Measurements from ENCODE around the gene NPAS3.

DNA sequence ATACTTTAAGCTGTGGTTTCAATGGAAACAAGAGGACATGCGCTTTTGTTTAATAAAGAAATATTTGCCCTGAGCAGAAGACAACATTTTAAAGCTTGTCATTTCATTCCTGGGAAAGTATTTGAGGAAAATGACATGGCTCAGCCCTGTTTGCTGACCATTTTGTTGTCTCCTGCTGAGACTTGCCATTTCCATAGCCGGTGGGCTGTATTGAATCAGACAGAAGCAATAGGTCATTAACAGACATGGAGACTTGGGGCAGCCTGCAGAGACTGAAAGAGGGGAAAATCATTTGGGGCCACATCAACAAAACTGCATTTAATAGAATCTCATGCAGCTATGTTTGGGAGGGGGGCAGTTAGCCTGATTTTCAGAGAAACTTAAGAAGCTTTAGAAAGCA lies 443.0 kb downstream of the NPAS3 start:
- TF ChIP-seq, protein P1, sequence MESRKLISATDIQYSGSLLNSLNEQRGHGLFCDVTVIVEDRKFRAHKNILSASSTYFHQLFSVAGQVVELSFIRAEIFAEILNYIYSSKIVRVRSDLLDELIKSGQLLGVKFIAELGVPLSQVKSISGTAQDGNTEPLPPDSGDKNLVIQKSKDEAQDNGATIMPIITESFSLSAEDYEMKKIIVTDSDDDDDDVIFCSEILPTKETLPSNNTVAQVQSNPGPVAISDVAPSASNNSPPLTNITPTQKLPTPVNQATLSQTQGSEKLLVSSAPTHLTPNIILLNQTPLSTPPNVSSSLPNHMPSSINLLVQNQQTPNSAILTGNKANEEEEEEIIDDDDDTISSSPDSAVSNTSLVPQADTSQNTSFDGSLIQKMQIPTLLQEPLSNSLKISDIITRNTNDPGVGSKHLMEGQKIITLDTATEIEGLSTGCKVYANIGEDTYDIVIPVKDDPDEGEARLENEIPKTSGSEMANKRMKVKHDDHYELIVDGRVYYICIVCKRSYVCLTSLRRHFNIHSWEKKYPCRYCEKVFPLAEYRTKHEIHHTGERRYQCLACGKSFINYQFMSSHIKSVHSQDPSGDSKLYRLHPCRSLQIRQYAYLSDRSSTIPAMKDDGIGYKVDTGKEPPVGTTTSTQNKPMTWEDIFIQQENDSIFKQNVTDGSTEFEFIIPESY (IDR thresholded peaks at IDR 0.05) = no peak
- no peak for TF ChIP-seq HNF4A (conservative IDR thresholded peaks at IDR 0.05)
- no peak for TF ChIP-seq CTCF (IDR thresholded peaks at IDR 0.05; ENCODE audit: low read depth, low read length, missing input control)
- TF ChIP-seq SP1 (IDR thresholded peaks at IDR 0.05) = no peak
- no peak for TF ChIP-seq RAD21 (IDR thresholded peaks at IDR 0.05)
- TF ChIP-seq, protein P2, sequence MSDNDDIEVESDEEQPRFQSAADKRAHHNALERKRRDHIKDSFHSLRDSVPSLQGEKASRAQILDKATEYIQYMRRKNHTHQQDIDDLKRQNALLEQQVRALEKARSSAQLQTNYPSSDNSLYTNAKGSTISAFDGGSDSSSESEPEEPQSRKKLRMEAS (IDR thresholded peaks at IDR 0.05) = no peak
- TF ChIP-seq HNF4G (IDR thresholded peaks at IDR 0.05) = no peak
- TF ChIP-seq TAF1 (conservative IDR thresholded peaks at IDR 0.05) = no peak
- no peak for TF ChIP-seq GABPA (IDR thresholded peaks at IDR 0.05 in 1 of 2, conservative IDR thresholded peaks at IDR 0.05 in 1 of 2)
- TF ChIP-seq EGR1 (IDR thresholded peaks at IDR 0.05; ENCODE audit: low read depth in 2 of 2) = no peak
- TF ChIP-seq, protein P3, sequence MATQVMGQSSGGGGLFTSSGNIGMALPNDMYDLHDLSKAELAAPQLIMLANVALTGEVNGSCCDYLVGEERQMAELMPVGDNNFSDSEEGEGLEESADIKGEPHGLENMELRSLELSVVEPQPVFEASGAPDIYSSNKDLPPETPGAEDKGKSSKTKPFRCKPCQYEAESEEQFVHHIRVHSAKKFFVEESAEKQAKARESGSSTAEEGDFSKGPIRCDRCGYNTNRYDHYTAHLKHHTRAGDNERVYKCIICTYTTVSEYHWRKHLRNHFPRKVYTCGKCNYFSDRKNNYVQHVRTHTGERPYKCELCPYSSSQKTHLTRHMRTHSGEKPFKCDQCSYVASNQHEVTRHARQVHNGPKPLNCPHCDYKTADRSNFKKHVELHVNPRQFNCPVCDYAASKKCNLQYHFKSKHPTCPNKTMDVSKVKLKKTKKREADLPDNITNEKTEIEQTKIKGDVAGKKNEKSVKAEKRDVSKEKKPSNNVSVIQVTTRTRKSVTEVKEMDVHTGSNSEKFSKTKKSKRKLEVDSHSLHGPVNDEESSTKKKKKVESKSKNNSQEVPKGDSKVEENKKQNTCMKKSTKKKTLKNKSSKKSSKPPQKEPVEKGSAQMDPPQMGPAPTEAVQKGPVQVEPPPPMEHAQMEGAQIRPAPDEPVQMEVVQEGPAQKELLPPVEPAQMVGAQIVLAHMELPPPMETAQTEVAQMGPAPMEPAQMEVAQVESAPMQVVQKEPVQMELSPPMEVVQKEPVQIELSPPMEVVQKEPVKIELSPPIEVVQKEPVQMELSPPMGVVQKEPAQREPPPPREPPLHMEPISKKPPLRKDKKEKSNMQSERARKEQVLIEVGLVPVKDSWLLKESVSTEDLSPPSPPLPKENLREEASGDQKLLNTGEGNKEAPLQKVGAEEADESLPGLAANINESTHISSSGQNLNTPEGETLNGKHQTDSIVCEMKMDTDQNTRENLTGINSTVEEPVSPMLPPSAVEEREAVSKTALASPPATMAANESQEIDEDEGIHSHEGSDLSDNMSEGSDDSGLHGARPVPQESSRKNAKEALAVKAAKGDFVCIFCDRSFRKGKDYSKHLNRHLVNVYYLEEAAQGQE (IDR thresholded peaks at IDR 0.05) = no peak
- no peak for TF ChIP-seq YY1 (IDR thresholded peaks at IDR 0.05)
- no peak for TF ChIP-seq FOXA1 (IDR thresholded peaks at IDR 0.05)

Data from liver (tissue), 3 donors.